Inferior parietal cortex (tissue), 1 donor: ENCODE measurements around the gene MLLT3.

ENCODE experiments used
- DNase-seq: peaks from one replicate; pipeline ENCODE4 v3.0.0-alpha.2; 2016; ENCODE audit errors: extremely low spot score

MLLT3 gene

GRCh38 chr9:20349568-20349967 lies 272.7 kb downstream of the MLLT3 start:
- DNase-seq, result no peak

- no peak for DNase-seq
Measured at GRCh38 chr9:20343325-20343724, 279.0 kb downstream of the MLLT3 start.

- no peak for DNase-seq
Measured at GRCh38 chr9:20340511-20340861, 281.8 kb downstream of the MLLT3 start.

GRCh38 chr9:20335668-20336332 lies 286.5 kb downstream of the MLLT3 start:
- DNase-seq, result no peak

GRCh38 chr9:20333991-20334390 lies 288.3 kb downstream of the MLLT3 start:
- no peak for DNase-seq

GRCh38 chr9:20331095-20331685 lies 291.1 kb downstream of the MLLT3 start:
- no peak for DNase-seq

- DNase-seq, result no peak
Measured at GRCh38 chr9:20330688-20331087, 291.6 kb downstream of the MLLT3 start.

- no peak for DNase-seq
Measured at GRCh38 chr9:20326516-20326915, 295.8 kb downstream of the MLLT3 start.

- DNase-seq, result no peak
Measured at GRCh38 chr9:20325008-20325407, 297.3 kb downstream of the MLLT3 start.

GRCh38 chr9:20322212-20322611 lies 300.1 kb downstream of the MLLT3 start:
- DNase-seq, result no peak

- no peak for DNase-seq
Measured at GRCh38 chr9:20321423-20322082, 300.7 kb downstream of the MLLT3 start.

- no peak for DNase-seq
Measured at GRCh38 chr9:20320921-20321320, 301.4 kb downstream of the MLLT3 start.

- no peak for DNase-seq
Measured at GRCh38 chr9:20319641-20320337, 302.5 kb downstream of the MLLT3 start.

- DNase-seq, result no peak
Measured at GRCh38 chr9:20319241-20319640, 303.1 kb downstream of the MLLT3 start.

GRCh38 chr9:20317701-20318100 lies 304.6 kb downstream of the MLLT3 start:
- DNase-seq, result no peak

GRCh38 chr9:20316372-20316771 lies 305.9 kb downstream of the MLLT3 start:
- DNase-seq, result no peak

GRCh38 chr9:20315677-20316076 lies 306.6 kb downstream of the MLLT3 start:
- peak; percentile 11 for DNase-seq

GRCh38 chr9:20314981-20315380 lies 307.3 kb downstream of the MLLT3 start:
- no peak for DNase-seq

GRCh38 chr9:20313415-20313814 lies 308.9 kb downstream of the MLLT3 start:
- no peak for DNase-seq

GRCh38 chr9:20312732-20313131 lies 309.6 kb downstream of the MLLT3 start:
- no peak for DNase-seq

GRCh38 chr9:20310024-20310423 lies 312.3 kb downstream of the MLLT3 start:
- no peak for DNase-seq

- no peak for DNase-seq
Measured at GRCh38 chr9:20309124-20309523, 313.2 kb downstream of the MLLT3 start.

GRCh38 chr9:20307621-20308020 lies 314.7 kb downstream of the MLLT3 start:
- DNase-seq, result no peak
